HG03342 (cell line): ENCODE data around the gene SERPINB11.
"Not testable (repeated sequence)": the region's sequence is repeated elsewhere in the genome, so short reads cannot be mapped to it uniquely, and the experiment has no call there.

Source experiments
- ATAC-seq: cut with Tn5 transposase; IDR thresholded peaks from one replicate; pipeline ENCODE4 v1.9.1; 2021; ENCODE audit warnings: mild to moderate bottlenecking, moderate library complexity; ENCODE audit not compliant: unreplicated experiment

SERPINB11 gene, protein sequence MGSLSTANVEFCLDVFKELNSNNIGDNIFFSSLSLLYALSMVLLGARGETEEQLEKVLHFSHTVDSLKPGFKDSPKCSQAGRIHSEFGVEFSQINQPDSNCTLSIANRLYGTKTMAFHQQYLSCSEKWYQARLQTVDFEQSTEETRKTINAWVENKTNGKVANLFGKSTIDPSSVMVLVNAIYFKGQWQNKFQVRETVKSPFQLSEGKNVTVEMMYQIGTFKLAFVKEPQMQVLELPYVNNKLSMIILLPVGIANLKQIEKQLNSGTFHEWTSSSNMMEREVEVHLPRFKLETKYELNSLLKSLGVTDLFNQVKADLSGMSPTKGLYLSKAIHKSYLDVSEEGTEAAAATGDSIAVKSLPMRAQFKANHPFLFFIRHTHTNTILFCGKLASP

DNA sequence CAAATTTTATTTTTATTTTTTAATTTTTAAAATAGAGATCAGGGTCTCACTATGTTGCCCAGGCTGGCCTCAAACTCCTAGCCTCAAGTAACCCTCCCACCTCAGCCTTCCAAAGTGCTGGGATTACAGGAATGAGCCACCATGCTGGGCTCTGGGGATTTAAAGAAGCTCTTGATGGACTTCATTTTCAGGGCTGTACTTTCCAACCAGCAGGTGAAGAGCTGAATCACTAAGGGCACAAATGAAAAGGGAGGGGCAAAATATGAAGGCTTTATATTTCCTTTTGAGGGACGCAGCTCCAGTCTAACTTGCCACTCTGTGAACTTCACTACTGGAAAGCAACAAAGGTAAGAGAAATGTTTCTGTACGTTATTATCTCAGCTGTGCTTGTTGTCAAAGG, at the start of gene SERPINB11:
TSS of gene SERPINB11 (plus strand) at position 301 of the 400 bp plus-strand sequence. CDS start 7,234 bp downstream, outside the sequence.
- ATAC-seq, result no peak

DNA sequence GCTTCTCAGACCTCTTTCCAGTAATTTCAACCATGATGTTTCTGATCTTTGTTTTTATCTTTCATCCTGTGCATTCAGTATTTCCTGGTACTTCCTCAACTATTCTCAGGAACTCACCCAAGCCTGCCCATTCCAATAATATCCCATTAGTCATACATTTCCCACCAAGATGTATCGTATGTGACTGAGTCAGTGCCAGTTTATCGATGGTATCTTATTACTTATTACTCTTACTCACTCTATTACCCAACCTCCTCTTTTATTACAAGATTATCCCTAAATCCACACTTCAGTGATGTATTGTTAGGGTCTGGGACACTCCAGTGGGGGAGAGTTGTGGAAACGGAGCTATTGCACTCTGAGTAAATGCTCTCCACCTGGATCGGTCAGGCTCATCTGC, 43.8 kb upstream of the SERPINB11 start:
- ATAC-seq, result not testable (repeated sequence)

DNA sequence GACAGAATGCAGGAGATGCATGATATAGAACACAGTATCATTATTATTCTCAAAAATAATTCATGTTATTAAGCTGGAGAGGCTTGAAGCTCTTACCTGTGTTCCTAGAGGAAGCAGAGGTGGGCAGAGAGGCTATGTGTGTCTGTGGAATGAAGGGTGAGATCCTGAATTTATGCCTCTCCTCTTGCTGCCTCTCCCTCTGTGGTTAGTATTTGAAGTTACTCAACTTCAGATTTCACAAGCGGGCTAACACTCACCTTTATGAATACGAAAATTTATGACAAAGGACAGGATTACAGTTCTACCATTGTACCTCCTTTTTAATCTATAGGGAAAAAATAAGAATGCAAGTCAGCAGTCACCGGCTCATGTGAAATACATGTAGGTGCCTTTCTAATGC, 41.0 kb upstream of the SERPINB11 start, which contains the start of gene SERPINB3:
TSS of gene SERPINB3 (minus strand) at position 144 of the 400 bp plus-strand sequence. CDS start 677 bp downstream, outside the sequence.
- ATAC-seq, result not testable (repeated sequence)

DNA sequence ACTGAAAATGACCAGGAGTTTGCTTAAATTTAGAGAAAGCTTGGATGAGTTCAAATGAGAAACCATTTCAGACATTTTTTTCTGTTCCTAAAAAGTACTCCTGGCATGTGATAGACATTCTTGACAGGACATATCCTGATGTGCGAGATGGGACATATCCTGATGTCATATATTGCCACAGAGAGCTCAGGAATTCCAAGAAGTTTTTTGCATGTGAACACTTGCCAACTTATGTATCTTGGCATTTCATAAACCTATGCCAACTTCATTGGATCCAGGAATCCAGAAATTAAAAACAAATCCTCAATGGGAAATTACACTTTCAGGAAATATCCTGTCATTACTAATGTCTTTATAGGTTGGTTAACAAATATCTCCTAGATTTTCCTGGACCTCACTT, 38.2 kb upstream of the SERPINB11 start:
- ATAC-seq, result no peak

DNA sequence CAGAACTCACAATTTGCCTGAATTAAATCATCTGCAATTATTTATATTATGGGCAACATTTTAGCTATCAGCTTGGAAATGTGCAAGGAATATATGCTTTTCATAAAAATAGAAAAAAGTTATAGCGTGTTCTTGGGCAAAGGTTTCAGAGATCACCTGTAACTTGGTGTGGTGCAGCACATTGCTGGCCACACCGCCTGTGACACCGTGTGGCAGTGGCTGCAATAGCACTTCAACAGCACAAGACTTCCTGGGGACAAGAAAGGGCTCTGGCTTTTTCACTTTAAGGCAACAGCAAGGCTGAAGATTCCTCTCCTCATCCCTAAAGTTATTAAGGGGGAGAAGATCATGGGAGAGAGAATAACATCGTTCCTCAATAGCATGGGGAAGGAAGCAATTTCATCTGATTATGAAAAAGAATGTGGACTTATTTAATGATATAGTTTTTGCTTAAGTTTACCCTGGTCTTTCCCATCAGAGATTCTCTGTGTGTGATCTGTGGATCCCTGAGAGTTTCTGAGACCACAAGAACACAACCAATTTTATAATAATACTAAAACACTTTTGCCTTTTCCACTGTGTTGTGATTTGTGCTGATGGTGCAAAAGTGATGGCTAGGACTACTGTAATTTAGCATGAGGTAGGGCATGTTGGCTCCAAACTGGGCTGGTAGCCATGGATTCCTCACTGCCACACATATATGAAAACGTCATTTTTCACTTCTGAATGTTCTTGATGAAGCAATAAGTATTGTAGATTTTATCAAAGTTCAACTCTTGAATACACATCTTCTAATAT, 26.0 kb upstream of the SERPINB11 start:
- ATAC-seq, result peak; percentile 81

DNA sequence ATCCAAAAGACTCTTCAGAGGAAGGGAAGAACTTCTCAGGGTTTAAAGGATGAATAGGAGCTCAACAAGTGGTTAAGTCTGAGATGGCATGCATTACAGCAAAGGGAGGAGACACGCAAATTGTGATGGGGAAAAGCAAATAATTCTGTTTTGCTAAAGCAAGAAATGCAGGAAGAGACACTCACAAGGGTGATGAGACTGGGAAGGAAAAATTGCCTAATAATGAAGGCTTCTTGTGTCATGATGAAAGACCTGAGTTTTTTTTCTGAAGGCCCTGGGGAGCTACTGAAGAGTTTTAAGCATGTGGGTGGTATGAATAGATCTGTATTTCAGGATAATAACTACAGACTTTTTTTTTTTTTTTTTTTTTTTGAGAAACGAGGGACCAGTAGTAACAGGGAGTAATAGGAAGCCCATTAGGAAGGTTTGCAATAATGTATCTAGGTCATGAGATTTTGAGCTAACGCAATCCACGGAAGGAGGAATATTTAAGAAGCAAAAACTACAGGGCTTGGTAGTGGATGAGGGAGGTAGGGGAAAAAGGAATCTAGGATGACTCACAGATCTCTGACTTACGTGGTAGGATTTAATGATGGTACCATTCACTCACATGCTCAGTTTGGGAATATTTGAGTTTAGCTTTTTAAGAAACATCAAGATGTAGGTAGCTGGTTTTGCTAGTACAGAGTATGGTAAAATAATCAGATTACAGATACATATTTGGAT, 25.1 kb upstream of the SERPINB11 start:
- no peak for ATAC-seq

DNA sequence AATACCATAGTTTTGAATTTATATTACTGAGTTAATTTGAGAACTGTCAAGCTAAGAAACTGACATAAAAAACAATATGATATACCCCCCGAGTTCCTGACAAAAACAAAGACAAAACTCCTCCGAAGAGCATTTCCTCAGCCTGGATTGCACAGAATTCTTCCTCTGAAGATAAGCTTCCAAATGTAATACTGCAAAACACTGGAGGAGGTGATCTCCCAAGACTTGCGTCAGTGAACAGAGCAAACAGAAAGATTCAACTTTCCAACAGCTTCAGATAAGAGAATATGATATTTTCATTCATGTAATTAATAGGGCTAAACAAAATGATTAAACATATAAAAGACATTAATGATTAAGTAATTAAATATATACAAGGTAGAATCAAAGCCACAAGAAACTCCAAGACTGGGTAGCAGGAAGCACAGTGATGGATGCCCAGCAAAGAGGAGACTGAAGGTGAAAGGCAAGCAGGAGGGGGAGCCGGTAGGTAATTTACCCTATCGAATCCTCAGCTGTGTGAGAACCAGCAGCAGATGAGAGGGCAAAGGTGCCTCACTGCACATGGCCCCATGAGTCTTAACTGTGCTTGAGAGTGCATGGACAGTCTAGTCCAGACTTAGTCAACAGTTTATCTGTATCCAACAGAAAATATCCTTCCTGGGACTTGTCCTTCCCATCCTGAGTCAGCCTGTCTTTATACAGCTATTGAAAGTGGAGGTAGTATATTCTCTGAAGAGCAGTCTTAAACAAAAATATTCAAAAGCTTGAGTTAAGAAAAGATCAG, 22.7 kb upstream of the SERPINB11 start:
- no peak for ATAC-seq

DNA sequence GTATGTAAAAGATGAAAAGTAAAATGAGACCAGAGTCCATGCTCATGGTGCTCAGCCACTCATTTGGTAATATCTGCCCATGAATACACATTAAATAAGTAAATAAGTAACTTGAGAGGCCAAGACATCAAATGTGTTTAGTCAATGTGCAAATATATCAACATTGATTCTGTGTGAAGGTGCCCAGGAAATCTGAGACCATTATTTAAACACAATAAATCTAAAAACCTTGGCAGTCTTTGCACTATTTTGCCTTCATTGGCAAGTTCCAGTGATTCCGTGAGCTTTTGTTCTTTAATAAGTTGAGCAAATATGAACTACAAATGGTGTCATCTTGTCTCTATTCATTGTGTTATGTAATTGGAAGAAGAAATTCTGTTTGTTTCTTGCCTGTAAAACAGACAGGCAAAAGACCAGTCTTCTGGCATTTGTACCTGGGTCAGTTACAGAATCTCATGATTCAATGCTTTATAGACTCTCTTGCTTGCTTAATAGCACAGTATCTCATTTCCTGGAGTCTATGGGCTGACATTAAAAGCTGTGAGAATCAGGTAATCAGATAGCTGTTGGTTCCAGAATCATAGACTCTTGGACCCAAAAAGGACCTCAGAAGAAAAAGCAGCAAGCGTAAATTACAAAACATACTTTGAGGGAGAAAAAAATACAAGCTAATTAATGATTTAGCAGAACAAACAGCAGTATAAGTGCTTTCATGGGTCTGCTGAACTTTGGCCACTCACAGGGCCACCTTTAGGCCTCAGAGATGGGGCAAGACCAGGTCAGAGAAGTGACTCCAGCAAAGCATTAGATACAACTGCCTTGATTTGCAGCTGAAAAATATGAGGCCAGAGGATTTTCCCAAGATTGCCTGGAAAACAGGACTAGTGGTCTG, 21.1 kb upstream of the SERPINB11 start:
- ATAC-seq, result no peak

DNA sequence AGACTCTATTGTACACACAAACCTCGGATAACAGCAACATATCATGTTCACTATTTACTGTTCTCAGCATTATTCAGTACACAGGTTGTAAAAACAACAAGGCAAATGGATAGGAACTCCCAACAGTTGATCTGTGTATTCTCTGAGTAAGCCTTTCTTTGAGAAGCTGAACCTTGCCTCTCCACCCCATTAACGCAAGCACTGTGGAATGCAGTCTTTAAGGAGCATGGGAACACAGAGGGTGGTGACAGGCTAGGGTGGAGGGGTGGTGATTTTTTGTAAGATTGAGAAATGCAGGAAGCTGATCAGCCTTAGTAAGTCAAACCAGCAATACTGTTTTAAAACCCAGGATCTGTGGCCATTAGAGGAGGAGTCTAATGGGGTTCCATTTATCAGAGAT, 19.6 kb upstream of the SERPINB11 start:
- no peak for ATAC-seq

DNA sequence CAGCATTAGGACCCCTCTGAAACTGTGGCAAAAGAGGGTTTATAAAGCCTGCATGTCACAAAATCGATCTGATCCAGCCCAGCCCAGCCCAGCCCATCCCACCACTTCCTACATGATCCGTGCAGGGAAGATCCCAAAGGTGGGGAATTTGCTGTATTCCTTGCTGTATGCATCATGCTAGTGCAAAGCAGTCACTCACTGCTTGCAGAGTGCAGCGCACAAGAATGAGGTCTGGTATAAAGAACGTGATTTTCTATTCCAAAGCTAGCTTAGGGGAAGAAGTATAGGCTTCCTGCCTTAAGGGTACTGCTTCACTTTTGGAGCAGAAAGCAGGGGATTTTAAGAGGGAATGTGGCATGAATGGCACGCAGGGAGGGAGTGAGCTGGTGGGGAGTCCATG, 18.9 kb upstream of the SERPINB11 start:
- no peak for ATAC-seq

DNA sequence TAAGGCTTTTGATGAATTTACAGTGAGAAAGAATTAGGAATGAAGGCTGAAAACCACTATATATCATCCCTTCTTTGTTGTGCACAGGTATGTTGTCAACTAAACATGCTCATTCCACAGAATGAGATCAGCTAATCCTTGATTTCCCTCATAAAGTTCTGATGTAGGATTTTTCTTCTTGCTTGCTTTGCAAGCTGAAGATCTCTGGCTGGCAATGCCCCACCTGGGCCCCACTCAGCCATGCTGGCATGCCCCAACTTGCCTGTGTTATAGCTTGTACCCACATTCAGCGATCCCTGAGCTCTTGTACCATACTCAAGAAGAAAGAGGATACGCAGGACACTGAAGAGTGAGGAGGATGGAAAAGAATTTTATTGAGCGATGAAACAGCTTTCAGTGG, 18.0 kb upstream of the SERPINB11 start:
- ATAC-seq, result no peak

DNA sequence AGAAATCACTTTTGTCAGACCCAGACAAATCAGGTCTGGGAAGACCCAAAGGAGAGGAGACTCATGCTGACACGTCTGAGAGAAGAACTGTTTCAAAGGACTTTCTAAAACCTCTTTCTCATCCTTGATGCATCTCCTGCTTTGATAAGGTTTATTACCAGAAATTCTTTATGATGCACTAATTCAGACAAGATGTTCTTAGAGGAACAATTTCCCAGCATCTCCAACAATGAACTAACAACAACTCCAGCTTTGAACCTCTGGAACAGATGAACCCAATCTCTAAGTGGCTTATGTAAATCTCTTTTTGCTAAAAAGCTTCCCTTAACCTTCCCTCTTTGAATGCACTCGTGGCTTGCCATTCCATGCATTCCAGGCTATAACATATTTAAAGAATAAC, 15.9 kb upstream of the SERPINB11 start:
- no peak for ATAC-seq

DNA sequence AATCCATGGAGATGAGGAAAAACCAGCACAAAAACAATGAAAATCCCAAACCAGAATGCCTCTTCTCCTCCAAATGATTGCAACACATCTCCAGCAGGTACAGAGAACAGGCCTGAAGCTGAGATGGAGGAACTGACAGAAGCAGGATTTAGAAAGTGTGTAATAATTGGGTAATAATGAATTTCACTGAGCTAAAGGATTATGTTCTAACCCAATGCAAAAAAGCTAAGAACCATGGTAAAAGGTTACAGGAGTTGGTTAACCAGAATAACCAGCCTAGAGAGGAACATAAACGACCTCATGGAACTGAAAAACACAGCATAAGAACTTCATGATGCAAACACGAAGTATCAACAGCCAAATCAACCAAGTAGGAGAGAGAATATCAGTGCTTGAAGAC, 13.7 kb upstream of the SERPINB11 start:
- no peak for ATAC-seq

DNA sequence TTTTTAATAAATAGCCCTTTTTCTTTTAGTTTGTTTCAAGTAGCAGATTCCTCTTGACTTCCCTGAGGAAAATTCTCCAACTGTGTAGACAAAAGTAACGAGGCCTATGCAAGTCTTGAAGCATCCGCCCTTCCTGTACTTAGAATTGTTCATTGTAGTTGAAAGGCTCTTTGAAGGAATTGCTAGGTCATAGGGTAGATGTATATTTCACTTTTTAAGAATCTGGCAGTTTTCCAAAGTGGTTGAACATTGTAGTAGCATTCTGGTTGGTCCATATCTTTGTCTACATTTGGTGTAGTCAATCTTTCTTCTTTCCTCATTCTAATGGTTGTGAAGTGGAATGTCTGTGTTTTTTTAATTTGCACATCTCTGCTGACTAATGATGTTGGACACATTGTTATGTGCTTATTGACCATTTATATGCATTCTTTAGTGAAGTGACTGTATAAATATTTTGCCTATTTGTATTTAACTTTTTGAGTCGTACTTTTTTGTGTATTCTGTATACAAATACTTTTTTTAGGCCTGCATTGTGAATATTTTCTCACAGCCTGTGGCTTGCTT, 5.6 kb upstream of the SERPINB11 start:
- ATAC-seq, result no peak

DNA sequence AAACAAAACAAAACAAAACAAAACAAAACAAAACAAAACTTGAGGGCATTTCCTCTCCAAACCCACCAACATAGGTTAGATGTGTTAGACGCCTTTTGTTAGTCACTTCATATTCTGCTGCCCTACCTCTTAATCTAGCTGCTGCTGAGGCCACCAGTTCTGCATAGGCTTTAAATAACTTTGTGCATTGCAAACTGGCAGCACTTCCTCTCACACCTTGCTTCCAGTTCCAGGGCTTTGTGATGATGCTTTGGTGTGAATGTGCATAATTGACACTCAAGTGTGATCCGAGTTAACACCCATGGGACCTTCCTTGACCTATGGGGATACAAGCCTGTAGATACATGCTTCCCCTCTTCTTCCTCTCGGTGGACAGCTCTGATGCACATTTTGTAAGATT, 2.3 kb upstream of the SERPINB11 start:
- no peak for ATAC-seq

DNA sequence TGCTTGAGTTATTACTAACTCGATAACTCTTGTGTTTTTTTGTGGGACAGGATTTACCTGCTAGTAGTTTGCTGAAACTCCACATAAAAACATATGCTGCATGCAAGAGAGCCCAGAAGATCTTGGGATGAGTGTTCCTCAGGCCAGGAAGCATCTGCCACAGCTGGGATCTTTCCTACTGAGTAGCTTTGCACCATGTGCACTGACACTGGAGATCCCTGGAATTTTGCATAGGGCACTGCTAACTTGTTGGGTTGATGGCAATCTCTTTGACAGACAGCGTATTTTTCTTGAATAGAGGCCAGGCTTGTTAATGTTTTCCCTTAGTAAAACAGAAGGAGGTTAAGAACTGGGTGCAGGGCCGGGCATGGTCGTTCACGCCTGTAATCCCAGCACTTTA, 808 bp upstream of the SERPINB11 start:
- no peak for ATAC-seq

DNA sequence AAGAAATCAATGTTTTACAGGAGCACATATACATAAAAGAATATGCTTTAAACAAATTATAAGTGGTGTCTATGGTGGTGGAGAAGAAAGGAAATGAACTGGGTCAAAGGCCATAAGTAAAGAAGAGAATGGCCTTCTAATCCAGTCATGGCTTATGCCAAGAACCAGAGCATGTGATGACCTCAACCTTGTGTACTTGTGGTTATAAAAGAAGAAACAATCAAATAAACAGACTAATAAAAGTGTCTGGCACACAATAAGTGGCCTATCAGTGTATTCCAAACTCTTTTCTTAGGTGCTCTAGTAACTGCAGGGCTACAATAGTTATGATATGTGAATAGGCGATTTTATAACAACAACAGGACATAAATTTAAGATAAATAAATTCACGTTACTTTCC, 2.6 kb downstream of the SERPINB11 start:
- no peak for ATAC-seq

DNA sequence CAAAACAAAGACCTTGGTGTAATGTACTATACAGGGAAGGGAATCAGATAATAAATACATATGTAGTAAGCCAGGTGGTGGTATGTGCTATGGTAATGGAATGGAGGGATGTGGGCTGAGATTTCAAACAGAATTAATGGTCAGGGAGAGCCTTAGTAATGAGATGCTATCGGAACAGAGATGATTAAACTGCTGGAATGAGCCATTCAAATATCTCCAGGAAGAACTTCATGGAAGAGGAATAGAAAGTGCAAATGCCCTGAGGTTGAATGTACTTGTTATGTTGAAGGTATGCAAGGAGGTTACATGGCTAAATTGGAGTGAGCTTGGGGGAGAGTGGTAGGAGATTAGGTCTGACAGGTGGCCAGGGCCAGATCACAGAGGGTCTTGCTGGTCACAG, 5.1 kb downstream of the SERPINB11 start:
- no peak for ATAC-seq

DNA sequence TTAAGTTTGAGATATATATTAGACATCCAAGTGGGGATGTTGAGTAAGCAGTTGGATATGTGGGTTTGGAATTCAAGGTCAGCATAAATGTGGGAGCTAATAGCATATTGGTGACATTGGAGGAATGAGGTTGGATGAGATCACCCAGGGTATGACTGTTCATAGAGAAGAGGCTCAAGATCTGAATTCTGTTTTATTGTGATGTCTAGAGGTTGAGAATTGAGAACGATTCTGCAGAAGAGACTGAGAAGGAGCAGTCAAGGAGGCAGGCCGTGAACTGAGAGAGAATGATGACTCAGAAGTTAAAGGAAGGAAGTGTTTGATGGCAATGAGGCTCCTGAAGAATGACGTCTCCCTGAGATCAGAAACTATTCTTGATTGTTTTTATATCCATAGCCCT, 5.9 kb downstream of the SERPINB11 start:
- ATAC-seq, result no peak
